GM19035 (cell line): Measurements from ENCODE around the gene SLIT3.
"Not testable (repeated sequence)": the region's sequence is repeated elsewhere in the genome, so short reads cannot be mapped to it uniquely, and the experiment has no call there.

Source experiments
- ATAC-seq: cut with Tn5 transposase; IDR thresholded peaks from one replicate; pipeline ENCODE4 v1.9.1; 2021; ENCODE audit not compliant: unreplicated experiment

Gene SLIT3

GRCh38 chr5:168663276-168664004 lies 637.5 kb downstream of the SLIT3 start:
- ATAC-seq = no peak

DNA sequence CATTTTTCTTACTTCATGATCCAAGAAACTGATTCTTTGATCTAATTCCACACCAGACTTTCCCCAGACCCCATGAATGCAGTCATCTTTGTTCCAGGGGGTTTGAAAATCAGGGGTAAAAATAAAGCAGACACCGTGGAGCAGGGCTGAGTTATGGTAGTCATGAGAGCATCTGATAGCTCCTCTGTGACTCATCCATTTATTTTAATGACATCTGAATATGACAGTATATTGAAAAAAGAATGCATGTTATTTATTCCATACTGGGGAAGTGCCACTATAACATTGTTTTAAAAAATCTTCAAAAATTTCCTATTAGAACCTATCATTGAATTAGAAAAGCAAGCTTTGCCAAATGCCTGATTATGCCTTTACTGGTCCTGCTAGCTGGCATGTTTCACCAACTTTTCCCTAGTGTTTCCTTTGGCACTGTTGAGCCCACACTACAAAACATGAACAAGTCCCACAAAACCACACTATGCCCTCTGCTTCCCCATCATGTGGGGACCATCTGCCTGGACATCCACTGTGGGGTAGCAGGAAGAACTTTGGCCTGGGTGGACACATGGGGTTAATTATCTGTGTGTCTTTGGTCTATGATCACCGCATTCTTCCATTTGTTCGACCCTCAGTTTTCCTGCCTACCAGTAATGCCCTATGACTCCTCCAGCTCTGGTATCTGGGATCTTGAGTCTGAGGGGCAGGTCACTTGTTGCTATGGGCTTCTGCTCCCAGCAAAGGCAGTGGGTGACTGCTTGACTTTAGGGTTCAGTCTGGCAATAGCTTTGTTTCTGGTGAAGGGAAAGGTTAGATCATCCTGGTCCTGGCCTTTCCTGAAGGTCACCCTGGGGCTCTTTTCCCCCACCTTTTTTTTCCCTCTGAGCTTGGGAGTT lies 639.1 kb downstream of the SLIT3 start:
- no peak for ATAC-seq

GRCh38 chr5:168660691-168661090 lies 640.2 kb downstream of the SLIT3 start:
- ATAC-seq = no peak

DNA sequence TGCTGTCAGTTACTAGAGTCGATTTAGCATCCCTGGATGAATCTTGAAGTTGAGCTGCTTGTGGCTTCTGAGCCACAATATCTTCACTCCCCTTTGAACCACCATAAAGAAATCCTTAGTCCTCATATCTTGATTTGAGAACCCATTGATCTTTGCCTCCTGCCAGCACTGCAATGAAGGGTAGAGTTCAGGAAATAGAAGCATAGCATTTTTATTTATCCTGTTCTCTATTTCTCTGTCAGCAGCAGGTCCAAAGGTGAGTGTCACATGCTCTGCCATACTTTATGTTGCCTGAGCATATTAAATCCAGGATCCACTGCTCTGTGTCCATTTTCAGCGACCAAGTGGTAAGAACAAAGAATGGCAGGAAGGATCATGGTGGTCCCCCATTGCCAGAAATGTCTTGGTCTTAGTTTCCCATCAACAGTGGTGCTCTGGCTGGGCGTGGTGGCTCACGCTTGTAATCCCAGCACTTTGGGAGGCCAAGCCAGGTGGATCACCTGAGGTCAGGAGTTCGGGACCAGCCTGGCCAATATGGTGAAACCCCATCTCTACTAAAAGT lies 641.6 kb downstream of the SLIT3 start:
- ATAC-seq = no peak

- ATAC-seq = no peak
These were observed 642.5 kb downstream of the SLIT3 start for GRCh38 chr5:168658394-168658793.

GRCh38 chr5:168656633-168657032 lies 644.3 kb downstream of the SLIT3 start:
- ATAC-seq = no peak

DNA sequence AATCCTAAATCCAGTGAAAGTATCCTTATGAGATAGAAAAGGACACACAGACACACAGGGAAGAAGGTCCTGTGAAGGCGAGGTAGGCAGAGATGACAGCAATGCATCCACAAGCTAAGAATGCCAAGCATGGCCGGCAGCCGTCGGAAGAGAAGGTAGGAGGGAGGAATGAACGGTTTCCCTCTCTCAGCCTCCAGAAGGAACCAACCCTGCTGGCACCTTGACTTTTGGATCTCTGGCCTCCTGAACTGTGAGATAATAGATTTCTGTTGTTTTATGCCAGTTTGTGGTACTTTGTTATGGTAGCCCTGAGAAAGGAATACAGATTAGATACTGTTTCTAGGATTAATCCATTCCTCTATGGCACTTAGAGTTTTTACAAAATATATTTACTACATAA lies 645.6 kb downstream of the SLIT3 start:
- ATAC-seq = no peak

- no peak for ATAC-seq
These were observed 646.7 kb downstream of the SLIT3 start for GRCh38 chr5:168654211-168654721.

DNA sequence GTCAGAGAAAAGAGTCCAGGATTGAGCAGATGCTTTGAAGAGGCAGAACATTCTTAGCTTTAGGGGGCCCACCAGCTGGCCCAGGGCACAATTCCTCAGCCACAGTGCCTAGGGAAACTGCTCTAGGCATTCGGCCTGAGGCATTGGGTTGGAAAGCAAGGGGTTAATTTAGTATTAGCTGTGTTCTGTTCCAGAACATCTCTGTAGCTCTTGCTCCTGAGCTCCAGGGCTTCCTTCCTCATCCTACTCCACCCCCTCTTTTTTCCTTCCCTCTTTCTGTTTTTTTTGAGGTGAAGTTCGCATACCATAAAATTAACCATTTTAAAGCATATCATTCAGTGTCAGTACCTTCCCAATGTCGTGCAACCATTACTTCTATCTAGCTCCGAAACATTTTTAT lies 647.3 kb downstream of the SLIT3 start:
- ATAC-seq = no peak

- no peak for ATAC-seq
These were observed 649.3 kb downstream of the SLIT3 start for GRCh38 chr5:168651648-168652047.

- no peak for ATAC-seq
These were observed 651.6 kb downstream of the SLIT3 start for GRCh38 chr5:168649306-168649705.

- ATAC-seq = no peak
These were observed 652.4 kb downstream of the SLIT3 start for GRCh38 chr5:168648576-168648975.

DNA sequence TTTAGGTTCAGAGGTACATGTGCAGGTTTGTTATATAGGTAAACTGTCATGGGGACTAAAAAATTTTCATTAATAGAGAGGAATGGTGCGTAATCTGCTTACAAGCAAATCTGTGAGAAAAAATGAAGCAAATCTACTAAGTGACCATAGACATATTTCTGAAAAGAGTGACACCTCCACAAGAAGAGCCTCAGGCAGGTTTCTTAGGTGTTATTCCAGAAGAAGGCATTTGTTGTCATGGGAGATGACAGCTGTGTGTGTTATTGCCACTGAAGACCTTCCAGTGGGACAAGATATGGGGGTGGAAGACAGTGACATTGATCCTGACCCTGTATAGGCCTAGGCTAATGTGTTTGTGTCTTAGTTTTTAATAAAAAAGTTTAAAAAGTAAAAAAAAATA lies 652.9 kb downstream of the SLIT3 start:
- ATAC-seq = no peak

DNA sequence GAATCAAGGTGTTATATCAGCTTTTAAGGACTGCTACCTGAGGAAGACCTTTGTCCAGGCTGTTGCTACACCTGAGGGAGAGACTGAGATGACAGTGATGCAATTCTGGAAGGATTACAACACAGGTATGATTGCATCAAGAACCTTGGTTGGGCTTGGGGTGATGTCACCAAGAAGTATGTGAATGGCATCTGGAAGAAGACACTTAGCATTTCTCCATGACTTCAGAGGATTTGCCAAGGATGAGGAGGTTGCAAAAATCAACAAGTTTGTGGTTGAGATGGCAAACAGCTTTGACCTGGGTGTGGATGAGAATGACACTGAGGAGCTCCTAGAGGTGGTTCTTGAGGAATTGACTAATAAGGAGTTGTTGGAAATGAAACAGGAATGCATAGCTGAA lies 653.9 kb downstream of the SLIT3 start:
- ATAC-seq = no peak

GRCh38 chr5:168646335-168646734 lies 654.6 kb downstream of the SLIT3 start:
- ATAC-seq = no peak

DNA sequence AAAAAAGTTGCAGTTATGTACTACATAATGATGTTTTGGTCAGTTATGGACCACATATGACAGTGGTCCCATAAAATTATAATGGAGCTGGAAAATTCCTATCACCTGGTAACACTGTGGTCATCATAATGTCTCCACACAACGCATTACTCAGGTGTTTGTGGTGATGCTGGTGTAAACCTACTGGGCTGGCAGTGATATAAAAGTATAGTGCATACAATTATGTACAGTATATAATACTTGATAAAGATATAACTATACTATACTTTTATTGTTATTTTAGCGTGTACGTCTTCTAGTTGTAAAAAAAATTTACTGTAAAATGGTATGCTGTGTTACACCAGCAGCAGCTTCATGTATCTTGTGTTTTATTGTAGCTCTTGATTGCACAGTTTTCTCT lies 655.7 kb downstream of the SLIT3 start:
- no peak for ATAC-seq

DNA sequence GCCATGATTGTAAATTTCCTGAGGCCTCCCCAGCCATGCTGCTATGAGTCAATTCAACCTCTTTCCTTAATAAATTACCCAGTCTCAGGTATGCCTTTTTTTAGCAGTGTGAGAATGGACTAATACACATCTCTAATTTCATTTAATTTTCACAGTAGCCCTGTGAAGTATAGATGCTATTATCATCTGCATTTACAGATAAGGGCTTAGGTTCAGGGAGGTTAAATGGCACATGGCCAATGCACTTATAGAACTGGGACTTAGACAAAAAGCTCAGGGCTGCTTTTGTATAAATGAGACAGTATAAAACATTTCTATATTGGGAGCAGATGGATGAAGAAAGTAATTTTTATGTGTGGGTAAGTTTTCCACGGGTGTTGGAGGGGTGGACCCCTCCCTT lies 658.9 kb downstream of the SLIT3 start:
- ATAC-seq = no peak

GRCh38 chr5:168638846-168639245 lies 662.1 kb downstream of the SLIT3 start:
- not testable (repeated sequence) for ATAC-seq

DNA sequence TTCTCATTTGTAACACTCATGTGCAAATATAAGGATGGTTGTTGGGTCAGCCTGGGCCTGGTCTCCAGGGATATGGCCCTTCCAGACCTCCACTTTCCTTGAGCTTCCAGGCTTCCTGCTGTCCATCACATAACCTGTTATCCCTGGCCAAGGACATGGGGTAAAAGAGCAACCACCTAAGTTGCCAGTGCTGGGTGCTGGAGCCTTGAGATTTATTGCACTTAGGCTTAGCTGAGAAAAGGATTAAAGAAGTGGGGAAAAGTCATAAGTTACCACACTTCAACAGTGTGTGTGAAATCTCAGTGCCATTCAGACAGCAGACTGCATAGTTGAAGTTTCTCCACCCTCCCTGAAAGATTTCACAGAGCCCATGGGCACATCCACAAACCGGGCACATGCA lies 663.1 kb downstream of the SLIT3 start:
- ATAC-seq = no peak

- ATAC-seq = no peak
These were observed 663.7 kb downstream of the SLIT3 start for GRCh38 chr5:168637281-168637680.

DNA sequence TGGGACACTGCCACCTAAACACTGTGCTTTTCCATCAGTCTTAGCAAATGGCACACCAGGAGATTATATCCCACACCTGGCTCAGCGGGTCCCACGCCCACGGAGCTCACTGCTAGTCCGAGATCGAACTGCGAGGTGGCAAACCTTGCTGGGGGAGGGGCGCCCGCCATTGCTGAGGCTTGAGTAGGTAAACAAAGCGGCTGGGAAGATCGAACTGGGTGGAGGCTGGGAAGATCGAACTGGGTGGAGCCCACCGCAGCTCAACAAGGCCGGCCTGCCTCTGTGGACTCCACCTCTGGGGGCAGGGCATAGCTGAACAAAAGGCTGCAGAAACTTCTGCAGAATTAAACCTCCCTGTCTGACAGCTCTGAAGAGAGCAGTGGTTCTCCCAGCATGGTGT lies 670.0 kb downstream of the SLIT3 start:
- ATAC-seq = not testable (repeated sequence)
